Testis (tissue), 3 donors: ENCODE data around the gene FAM53B. TPM values are rescaled to one million over a fixed set of nuclear protein-coding genes. Genes with fewer than 3 reads are reported as not detected.
A peak's percentile ranks its signal among the peaks of the same experiment; 100 is the strongest.

Experiments
- DNase-seq: peaks from one replicate; pipeline ENCODE4 v3.0.0-alpha.2; 2019
- H3K27ac ChIP-seq, 2 donors: fragments of 200-600 bp; sonication (generic); one replicate each; pipeline ENCODE4 v1.5.1; 2019
- H3K27me3 ChIP-seq: fragments of 200-600 bp; sonication (generic); one replicate; pipeline ENCODE4 v1.5.1; 2019
- H3K36me3 ChIP-seq: fragments of 200-600 bp; sonication (generic); one replicate; pipeline ENCODE4 v1.5.1; 2017; ENCODE audit warnings: low read depth; ENCODE audit errors: missing control alignments
- H3K4me1 ChIP-seq: fragments of 200-600 bp; sonication (generic); one replicate; pipeline ENCODE4 v1.5.1; 2019
- H3K4me3 ChIP-seq, 2 donors: fragments of 200-600 bp; sonication (generic); one replicate each; pipeline ENCODE4 v1.5.1; 2017 to 2019
- H3K9me3 ChIP-seq: fragments of 200-600 bp; sonication (generic); one replicate; pipeline ENCODE4 v1.5.1; 2017
- CTCF ChIP-seq, 3 experiments: fragments of 450-650 bp in 2 of 3; fragments of 200-600 bp in 1 of 3; sonication (generic) in 1 of 3; IDR thresholded peaks; one replicate each; pipeline ENCODE4 v1.5.1; 2016 to 2019; ENCODE audit warnings: antibody characterized with exemption in 3 of 3, mild to moderate bottlenecking in 2 of 3, moderate library complexity in 1 of 3
- POLR2A ChIP-seq: fragments of 450-650 bp; IDR thresholded peaks from one replicate; pipeline ENCODE4 v1.6.1; 2017; ENCODE audit warnings: antibody characterized with exemption, mild to moderate bottlenecking, moderate library complexity
- WGBS, 2 donors: methylation state at CpG; one replicate each; pipeline ENCODE4 v1.1.5; 2018; 5-methylcytosine and 5-hydroxymethylcytosine counted together
- intact Hi-C: fragments of 100-400 bp; cut with DNase I; formaldehyde crosslinking; loops from one replicate; pipeline ENCODE4 v1.15.1; 2023; ENCODE audit warnings: low total_unique reads
- polyA plus RNA-seq: library from polyadenylated mRNA; stranded (reverse); fragments of 350-450 nt; fragmentation: Illumina TruSeq; extraction: RNeasy Lipid Tissue Mini Kit (QIAGEN cat#74804); gene quantifications from one replicate; pipeline ENCODE4 v1.2.3, GENCODE V29; 2014; ENCODE audit warnings: low read depth, low replicate concordance; ENCODE audit not compliant: insufficient read depth
- total RNA-seq, 2 donors: library from RNA; depleted of rRNA; stranded (reverse); fragments of >200 nt; gene quantifications; one replicate each; pipeline ENCODE4 v1.2.3, GENCODE V29; 2016

The FAM53B gene
- total and polyA plus RNA-seq, 3 donors from 2014 or later: 36.9 to 125 (median 109) TPM

DNA sequence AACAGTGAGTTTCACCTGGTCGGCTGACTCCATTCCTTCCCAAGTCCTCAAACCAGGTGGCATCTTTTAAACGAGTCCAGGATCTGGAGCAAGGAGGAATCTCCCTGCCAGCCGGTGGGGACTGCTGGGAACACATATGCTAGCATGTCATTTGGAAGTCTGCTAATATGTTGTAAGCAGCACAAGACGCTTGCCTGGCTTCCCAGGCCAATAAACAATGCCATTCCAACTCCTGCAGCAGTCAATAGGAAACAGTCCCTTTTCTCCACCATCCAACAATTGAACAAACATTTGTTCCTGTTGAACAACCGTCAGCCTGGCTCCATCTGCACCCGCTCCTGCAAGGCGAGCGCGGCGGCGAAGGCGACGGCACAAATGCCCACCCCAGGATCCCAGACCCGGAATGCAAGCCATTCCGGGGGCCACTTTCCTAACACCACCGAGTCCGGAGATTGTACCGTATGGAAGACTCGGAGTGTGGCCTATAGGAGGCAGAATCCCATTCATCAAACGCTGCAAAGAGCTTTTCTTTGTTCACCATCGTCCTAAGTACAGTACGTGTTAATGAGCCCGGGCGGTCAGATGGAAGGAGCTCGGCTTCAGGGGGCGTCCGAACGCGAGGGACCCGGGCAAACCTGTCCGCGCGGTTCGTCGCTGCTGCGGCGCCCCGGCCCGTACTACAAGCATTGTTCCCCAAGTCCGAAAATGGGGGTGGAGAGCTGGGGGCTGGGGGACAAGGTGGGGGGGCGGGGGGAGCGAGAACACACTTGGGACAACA lies 1.6 kb downstream of the FAM53B start:
- 1% methylated on average over 30 to 39 of the region's 42 CpGs for WGBS, 2 donors
- H3K4me3 ChIP-seq: peak overlapping the region; percentile 74 to 88
- peaks cover 56% of the 10 kb centered on the region for H3K4me1 ChIP-seq
- H3K9me3 ChIP-seq: no peaks in the 10 kb centered on the region
- H3K36me3 ChIP-seq: no peaks in the 10 kb centered on the region
- TF ChIP-seq POLR2A (no peak), CTCF (IDR thresholded peaks at IDR 0.05) (peak in 1 of 3 experiments; percentile 12)
- no peaks in the 10 kb centered on the region for H3K27me3 ChIP-seq
- no peak for DNase-seq
- H3K27ac ChIP-seq: peak overlapping the region; percentile 89 to 94
- intact Hi-C loops: no loop called here

- TF ChIP-seq POLR2A (no peak), CTCF (IDR thresholded peaks at IDR 0.05) (no peak)
- Histone ChIP-seq H3K9me3 (no peaks in the 10 kb centered on the region), H3K4me1 (peaks cover 63% of the 10 kb centered on the region), H3K4me3 (peak overlapping the region; percentile 74 to 88), H3K27ac (peak overlapping the region; percentile 89 to 94), H3K27me3 (no peaks in the 10 kb centered on the region), H3K36me3 (no peaks in the 10 kb centered on the region)
- 18 to 20% methylated on average over 9 of the region's 9 CpGs for WGBS, 2 donors
- intact Hi-C loops: loop anchor here (2.0 kb wide), 1 partner anchor 205 kb away; no protein-coding TSS in a partner anchor
- DNase-seq: peak; percentile 90
Measured at GRCh38 chr10:124741922-124742412, 2.2 kb downstream of the FAM53B start.

GRCh38 chr10:124741281-124741921 lies 2.8 kb downstream of the FAM53B start:
- TF ChIP-seq POLR2A (no peak), CTCF (IDR thresholded peaks at IDR 0.05) (peak; percentile 87 to 96 (median 92))
- H3K27me3 ChIP-seq: no peaks in the 10 kb centered on the region
- H3K27ac ChIP-seq: peak overlapping the region; percentile 89 to 94
- peak overlapping the region in 1 of 2 donors; percentile 88 for H3K4me3 ChIP-seq
- H3K36me3 ChIP-seq: no peaks in the 10 kb centered on the region
- WGBS, 2 donors: 15 to 16% methylated on average over 12 to 13 of the region's 13 CpGs
- H3K9me3 ChIP-seq: no peaks in the 10 kb centered on the region
- intact Hi-C loops: loop anchor here (2.0 kb wide), 1 partner anchor 205 kb away; no protein-coding TSS in a partner anchor
- DNase-seq: peak; percentile 94
- peaks cover 68% of the 10 kb centered on the region for H3K4me1 ChIP-seq

- intact Hi-C loops: loop anchor here (2.0 kb wide), 1 partner anchor 204 kb away; no protein-coding TSS in a partner anchor
- H3K36me3 ChIP-seq: no peaks in the 10 kb centered on the region
- H3K9me3 ChIP-seq: no peaks in the 10 kb centered on the region
- H3K4me3 ChIP-seq: no peak overlapping the region
- peaks cover 76% of the 10 kb centered on the region for H3K4me1 ChIP-seq
- DNase-seq: peak; percentile 70
- H3K27ac ChIP-seq: peak overlapping the region; percentile 67 to 94
- no peaks in the 10 kb centered on the region for H3K27me3 ChIP-seq
- 21 to 24% methylated on average over 18 of the region's 18 CpGs for WGBS, 2 donors
- no peak for TF ChIP-seq CTCF (IDR thresholded peaks at IDR 0.05)
Measured at GRCh38 chr10:124740369-124741280, 3.6 kb downstream of the FAM53B start.
